NCI-H1092 (cell line): Measurements from ENCODE around the gene UBALD2.
"Not testable (repeated sequence)": the region's sequence is repeated elsewhere in the genome, so short reads cannot be mapped to it uniquely, and the experiment has no call there.

Experiments used
- DNase-seq: peaks from one replicate; lab custom pipeline; 2025; lab: John Stamatoyannopoulos, UW

Gene UBALD2

GRCh38 chr17:76264755-76265623 is at the start of gene UBALD2:
TSS of gene UBALD2 (plus strand) at chr17:76265348. CDS start at chr17:76265506, 158 bp downstream.
- DNase-seq: peak; percentile 96

- DNase-seq: no peak
Observed at GRCh38 chr17:76217081-76217480, 48.1 kb upstream of the UBALD2 start.

- DNase-seq: no peak
Observed at GRCh38 chr17:76219670-76220383, 45.3 kb upstream of the UBALD2 start.

- DNase-seq: no peak
Observed at GRCh38 chr17:76223802-76224201, 41.3 kb upstream of the UBALD2 start.

- not testable (repeated sequence) for DNase-seq
Observed at GRCh38 chr17:76225373-76226086, 39.6 kb upstream of the UBALD2 start.

- DNase-seq: not testable (repeated sequence)
Observed at GRCh38 chr17:76226749-76227148, 38.4 kb upstream of the UBALD2 start.

GRCh38 chr17:76232342-76232741 is 32.8 kb upstream of the UBALD2 start:
- no peak for DNase-seq

GRCh38 chr17:76233588-76234353 is 31.4 kb upstream of the UBALD2 start:
- DNase-seq: no peak

- no peak for DNase-seq
Observed at GRCh38 chr17:76234354-76234679, 30.8 kb upstream of the UBALD2 start.

GRCh38 chr17:76235883-76236282 is 29.3 kb upstream of the UBALD2 start:
- DNase-seq: no peak

- DNase-seq: no peak
Observed at GRCh38 chr17:76236603-76237002, 28.5 kb upstream of the UBALD2 start.

- no peak for DNase-seq
Observed at GRCh38 chr17:76237859-76238313, 27.3 kb upstream of the UBALD2 start.

- no peak for DNase-seq
Observed at GRCh38 chr17:76238847-76239537, 26.2 kb upstream of the UBALD2 start.

- DNase-seq: no peak
Observed at GRCh38 chr17:76239538-76240274, 25.4 kb upstream of the UBALD2 start.

- peak; percentile 26 for DNase-seq
Observed at GRCh38 chr17:76240461-76241203, 24.5 kb upstream of the UBALD2 start, which contains the start of gene RNF157. TSS of gene RNF157 (minus strand) at chr17:76240493. CDS start at chr17:76240240, 253 bp downstream.

GRCh38 chr17:76241204-76241538 is 24.0 kb upstream of the UBALD2 start:
- no peak for DNase-seq

- DNase-seq: no peak
Observed at GRCh38 chr17:76241691-76242255, 23.4 kb upstream of the UBALD2 start.

- no peak for DNase-seq
Observed at GRCh38 chr17:76243826-76244679, 21.1 kb upstream of the UBALD2 start.
